Gastroesophageal sphincter (tissue), 2 donors: ENCODE measurements around the gene DNAJC7.

Experiments
- POLR2A ChIP-seq, 2 donors: fragments of 450-650 bp; IDR thresholded peaks; one replicate each; pipeline ENCODE4 v1.6.1; 2017; ENCODE audit warnings: antibody characterized with exemption in 2 of 2, mild to moderate bottlenecking in 2 of 2, moderate library complexity in 1 of 2
- POLR2AphosphoS5 ChIP-seq: sonication (generic); formaldehyde crosslinking; IDR thresholded peaks from one replicate; pipeline ENCODE4 v1.6.1; 2017; ENCODE audit warnings: antibody characterized with exemption

DNA sequence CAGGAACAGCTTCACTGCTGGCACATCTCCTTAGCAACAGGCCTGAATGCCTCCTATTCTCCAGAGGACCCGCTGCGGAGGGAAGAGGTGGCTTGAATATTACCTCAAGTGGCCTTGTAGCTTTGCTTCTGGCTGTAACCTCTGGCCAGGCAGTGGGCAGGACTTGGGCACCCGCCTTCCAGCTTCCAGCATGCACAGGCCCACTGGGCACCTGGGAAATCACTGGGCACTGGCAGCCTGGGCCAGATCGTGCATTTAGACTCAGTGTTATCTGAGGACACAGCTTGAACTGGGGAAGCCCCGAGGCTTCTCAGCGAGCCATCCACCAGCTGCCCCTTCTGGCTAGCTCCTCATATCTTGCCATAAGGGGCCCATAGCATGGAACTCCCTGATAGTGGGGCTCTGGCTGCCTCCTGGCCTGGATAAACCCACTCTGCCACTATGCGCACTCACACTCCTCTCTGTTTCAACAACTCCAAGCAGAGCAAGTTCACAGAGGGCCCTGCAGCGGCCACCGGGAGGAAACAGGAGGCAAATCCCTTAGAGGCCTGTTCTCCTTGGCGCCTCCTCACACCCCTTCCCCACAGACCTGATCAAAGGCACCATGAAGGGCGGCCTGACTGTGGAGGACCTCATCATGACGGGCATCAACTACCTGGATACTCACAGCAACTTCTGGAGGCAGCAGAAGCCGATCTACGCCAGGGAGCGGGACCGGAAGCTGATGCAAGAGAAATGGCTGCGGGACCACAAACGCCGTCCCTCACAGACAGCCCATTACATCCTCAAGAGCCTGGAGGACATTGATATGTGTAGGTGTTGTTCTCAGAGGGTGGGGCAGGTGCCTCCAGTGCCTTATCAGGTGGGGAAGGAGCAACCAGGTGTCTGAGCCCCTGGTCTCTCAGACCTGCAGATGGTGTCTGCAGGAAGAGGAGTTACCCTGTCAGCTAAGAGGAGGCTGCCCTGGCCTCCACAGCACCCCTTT lies 79.0 kb downstream of the DNAJC7 start:
- TF ChIP-seq POLR2AphosphoS5 = no peak
- TF ChIP-seq POLR2A (IDR thresholded peaks at IDR 0.05) = no peak
